ENCODE results near the gene KRTAP4-4. TPM values are rescaled to one million over a fixed set of nuclear protein-coding genes. Genes with fewer than 3 reads are reported as not detected.

The KRTAP4-4 gene
- not detected in 2 replicates for total RNA-seq

DNA sequence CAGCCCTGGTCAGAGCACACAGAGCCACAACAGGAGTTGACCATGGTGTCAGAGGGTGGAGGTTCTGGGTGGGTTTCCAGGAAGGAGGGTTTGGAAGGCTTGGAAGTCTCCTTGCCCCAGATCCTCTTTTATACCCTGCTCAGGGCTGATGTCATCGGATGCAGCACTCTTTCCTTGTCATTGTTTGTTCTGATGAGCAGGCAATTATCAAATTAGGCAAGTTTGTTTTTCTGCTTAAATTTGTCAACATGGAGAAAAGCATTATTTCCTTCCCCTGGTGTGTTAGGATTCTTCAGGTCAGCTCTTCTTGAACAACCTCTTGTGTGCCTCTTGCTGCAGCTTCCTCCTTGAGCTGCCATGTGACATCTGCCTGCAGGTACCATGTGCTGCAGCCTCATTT lies at the start of gene KRTAP4-4:
KRTAP4-4 (minus strand) TSS at position 101 of the 400 bp plus-strand sequence; CDS start at position 44, 57 bp downstream.

DNA sequence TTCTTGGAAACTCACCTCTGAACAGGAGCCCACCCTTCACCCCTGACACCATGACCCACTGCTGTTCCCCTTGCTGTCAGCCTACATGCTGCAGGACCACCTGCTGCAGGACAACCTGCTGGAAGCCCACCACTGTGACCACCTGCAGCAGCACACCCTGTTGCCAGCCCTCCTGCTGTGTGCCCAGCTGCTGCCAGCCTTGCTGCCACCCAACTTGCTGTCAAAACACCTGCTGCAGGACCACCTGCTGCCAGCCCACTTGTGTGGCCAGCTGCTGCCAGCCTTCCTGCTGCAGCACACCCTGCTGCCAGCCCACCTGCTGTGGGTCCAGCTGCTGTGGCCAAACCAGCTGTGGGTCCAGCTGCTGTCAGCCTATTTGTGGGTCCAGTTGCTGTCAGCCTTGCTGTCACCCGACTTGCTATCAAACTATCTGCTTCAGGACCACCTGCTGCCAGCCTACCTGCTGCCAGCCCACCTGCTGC lies 29.3 kb upstream of the KRTAP4-4 start, which contains the start of gene KRTAP9-1:
KRTAP9-1 (plus strand) TSS at position 51 of the 482 bp plus-strand sequence; CDS start at position 51, 0 bp downstream.

DNA sequence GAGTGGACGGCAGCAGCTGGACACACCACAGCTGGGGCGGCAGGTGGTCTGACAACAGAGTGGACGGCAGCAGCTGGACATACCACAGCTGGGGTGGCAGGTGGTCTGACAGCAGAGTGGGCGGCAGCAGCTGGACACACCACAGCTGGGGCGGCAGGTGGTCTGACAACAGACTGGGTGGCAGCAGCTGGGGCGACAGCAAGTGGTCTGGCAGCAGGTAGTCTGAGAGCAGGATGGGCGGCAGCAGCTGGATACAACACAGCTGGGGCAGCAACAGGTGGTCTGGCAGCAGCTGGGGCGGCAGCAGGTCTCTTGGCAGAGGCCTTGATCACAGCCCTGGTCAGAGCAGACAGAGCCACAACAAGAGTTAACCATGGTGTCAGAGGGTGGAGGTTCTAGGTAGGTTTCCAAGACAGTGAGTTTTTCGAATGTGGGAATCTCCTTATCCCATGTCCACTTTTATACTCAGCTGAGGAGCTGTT lies 24.0 kb upstream of the KRTAP4-4 start, which contains the start of gene KRTAP4-1:
KRTAP4-1 (minus strand) TSS at position 432 of the 482 bp plus-strand sequence; CDS start at position 375, 57 bp downstream.

DNA sequence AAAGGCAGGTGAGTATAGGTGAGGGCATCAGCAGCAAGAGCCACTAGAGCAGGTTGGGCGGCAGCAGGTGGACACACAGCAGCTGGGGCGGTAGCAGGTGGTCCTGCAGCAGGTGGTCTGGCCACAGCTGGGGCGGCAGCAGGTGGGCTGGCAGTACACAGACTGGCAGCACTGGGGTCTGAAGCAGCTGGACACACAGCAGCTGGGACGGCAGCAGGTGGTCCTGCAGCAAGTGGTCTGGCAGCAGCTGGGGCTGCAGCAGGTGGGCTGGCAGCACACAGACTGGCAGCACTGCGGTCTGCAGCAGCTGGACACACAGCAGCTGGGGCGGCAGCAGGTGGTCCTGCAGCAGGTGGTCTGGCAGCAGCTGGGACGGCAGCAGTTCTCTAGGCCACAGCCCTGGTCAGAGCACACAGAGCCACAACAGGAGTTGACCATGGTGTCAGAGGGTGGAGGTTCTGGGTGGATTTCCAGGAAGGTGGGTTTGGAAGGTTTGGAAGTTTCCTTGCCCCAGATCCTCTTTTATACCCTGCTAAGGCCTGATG lies 17.3 kb upstream of the KRTAP4-4 start, which contains the start of gene KRTAP4-2:
KRTAP4-2 (minus strand) TSS at position 495 of the 545 bp plus-strand sequence; CDS start at position 438, 57 bp downstream.

DNA sequence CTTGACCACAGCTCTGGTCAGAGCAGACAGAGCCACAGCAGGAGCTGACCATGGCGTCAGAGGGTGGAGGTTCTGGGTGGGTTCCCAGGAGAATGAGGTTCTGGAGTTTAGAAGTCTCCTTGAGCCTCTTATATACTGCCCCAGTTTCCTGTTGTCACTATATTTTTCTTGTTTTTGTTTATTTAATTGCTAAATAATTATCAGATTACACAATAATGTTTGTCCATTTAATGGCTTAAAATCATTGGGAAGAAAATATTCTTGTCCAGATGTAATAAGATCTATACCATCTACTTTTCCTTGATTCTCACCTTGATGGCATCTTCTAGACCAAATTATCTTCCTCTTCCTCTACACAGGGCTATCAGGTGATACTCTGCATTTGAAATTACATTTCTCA lies 7.6 kb upstream of the KRTAP4-4 start, which contains the start of gene KRTAP4-3:
KRTAP4-3 (minus strand) TSS at position 101 of the 400 bp plus-strand sequence; CDS start at position 52, 49 bp downstream.

DNA sequence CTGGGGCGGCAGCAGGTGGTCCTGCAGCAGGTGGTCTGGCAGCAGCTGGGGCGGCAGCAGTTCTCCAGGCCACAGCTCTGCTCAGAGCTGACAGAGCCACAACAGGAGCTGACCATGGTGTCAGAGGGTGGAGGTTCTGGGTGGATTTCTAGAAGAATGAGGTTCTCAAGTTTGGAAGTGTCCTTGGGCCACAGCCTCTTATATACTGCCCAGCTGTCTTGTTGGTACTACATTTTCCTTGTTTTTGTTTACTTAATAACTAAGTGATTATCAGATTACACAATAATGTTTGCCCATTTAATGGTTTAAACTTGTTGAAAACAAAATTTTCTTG lies 10.9 kb downstream of the KRTAP4-4 start, which contains the start of gene KRTAP4-5:
KRTAP4-5 (minus strand) TSS at position 174 of the 334 bp plus-strand sequence; CDS start at position 116, 58 bp downstream.

DNA sequence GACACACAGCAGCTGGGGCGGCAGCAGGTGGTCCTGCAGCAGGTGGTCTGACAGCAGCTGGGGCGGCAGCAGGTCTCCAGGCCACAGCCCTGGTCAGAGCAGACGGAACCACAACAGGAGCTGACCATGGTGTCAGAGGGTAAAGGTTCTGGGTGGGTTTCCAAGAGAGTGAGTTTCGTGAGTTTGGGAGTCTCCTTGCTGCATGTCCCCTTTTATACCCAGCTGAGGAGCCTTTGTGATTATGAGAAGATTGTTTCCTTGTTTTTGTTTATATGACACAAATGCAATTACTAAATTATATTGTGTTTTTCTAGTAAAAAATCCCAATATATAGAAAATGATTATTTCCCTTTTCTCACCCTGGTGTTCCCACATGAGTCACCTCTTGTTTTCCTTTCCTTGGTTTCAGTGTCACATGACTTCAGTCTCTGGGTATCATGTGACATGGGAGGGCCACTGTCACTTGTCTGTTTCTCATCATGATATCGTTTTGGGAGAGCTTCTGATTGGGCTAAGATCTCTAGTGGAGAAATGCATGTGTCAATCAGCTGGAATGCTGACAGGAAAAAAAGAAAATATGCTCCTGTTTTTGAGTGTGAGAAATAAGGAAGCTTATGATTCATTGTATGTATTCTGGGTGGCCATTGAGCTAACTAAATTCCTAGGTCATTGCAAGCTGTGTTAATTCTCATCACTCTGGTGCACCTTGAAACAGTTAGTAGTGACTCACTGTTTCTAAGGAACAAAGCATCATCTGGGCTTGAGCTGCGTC lies 20.0 kb downstream of the KRTAP4-4 start, which contains the start of gene KRTAP4-6:
KRTAP4-6 (minus strand) TSS at position 185 of the 772 bp plus-strand sequence; CDS start at position 128, 57 bp downstream.

DNA sequence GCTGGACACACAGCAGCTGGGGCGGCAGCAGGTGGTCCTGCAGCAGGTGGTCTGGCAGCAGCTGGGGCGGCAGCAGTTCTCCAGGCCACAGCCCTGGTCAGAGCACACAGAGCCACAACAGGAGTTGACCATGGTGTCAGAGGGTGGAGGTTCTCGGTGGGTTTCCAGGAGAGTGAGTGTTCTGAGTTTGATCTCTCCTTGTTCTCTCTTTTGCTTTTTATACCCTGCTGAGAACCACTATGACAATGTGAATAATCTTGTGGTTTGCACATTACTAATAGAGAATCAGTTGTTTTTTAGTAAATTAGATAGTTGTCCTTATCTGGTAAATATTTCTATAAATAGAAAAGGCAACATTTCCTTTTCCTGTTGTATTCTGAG lies 36.6 kb downstream of the KRTAP4-4 start, which contains the start of gene KRTAP4-12:
KRTAP4-12 (minus strand) TSS at position 192 of the 381 bp plus-strand sequence; CDS start at position 132, 60 bp downstream.

DNA sequence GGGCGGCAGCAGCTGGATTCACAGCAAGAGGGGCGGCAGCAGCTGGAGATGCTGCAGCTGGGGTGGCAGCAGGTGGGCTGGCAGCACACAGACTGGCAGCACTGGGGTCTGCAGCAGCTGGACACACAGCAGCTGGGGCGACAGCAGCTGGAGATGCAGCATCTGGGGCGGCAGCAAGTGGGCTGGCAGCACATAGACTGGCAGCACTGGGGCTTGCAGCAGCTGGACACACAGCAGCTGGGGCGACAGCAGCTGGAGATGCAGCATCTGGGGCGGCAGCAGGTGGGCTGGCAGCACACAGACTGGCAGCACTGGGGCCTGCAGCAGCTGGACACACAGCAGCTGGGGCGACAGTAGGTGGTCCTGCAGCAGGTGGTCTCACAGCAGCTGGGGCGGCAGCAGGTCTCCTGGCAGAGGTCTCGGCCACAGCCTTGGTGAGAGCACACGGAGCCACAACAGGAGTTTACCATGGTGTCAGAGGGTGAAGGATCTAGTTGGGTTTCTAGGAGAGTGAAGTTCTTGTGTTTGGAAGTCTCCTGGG lies 42.6 kb downstream of the KRTAP4-4 start, which contains the start of gene KRTAP4-11:
KRTAP4-11 (minus strand) TSS at position 528 of the 541 bp plus-strand sequence; CDS start at position 470, 58 bp downstream.

Other genes with a start within 250 kb of the KRTAP4-4 start
- gene KRT23, start 223.1 kb downstream of the KRTAP4-4 start, total RNA-seq, result not detected in 2 replicates
- not detected in 2 replicates for gene KRT39, start 193.8 kb downstream of the KRTAP4-4 start, total RNA-seq
- gene KRT40, start 176.4 kb downstream of the KRTAP4-4 start, total RNA-seq, result not detected in 2 replicates
- not detected in 2 replicates for gene KRTAP3-3, start 166.6 kb downstream of the KRTAP4-4 start, total RNA-seq
- not detected in 2 replicates for gene KRTAP3-2, start 160.8 kb downstream of the KRTAP4-4 start, total RNA-seq
- not detected in 2 replicates for gene KRTAP3-1, start 151.6 kb downstream of the KRTAP4-4 start, total RNA-seq
- gene KRTAP1-5, start 133.5 kb downstream of the KRTAP4-4 start, total RNA-seq, result not detected in 2 replicates
- gene KRTAP1-4, start 130.6 kb downstream of the KRTAP4-4 start, total RNA-seq, result not detected in 2 replicates
- not detected in 2 replicates for gene KRTAP1-3, start 125.9 kb downstream of the KRTAP4-4 start, total RNA-seq
- gene KRTAP1-1, start 119.3 kb downstream of the KRTAP4-4 start, total RNA-seq, result not detected in 2 replicates
- not detected in 2 replicates for gene KRTAP2-1, start 113.4 kb downstream of the KRTAP4-4 start, total RNA-seq
- not detected in 2 replicates for gene KRTAP2-2, start 105.5 kb downstream of the KRTAP4-4 start, total RNA-seq
- not detected in 2 replicates for gene KRTAP2-3, start 100.6 kb downstream of the KRTAP4-4 start, total RNA-seq
- not detected in 2 replicates for gene KRTAP2-4, start 94.9 kb downstream of the KRTAP4-4 start, total RNA-seq
- not detected in 2 replicates for gene KRTAP4-7, start 76.6 kb downstream of the KRTAP4-4 start, total RNA-seq
- not detected in 2 replicates for gene KRTAP4-8, start 62.6 kb downstream of the KRTAP4-4 start, total RNA-seq
- gene KRTAP4-16, start 58.5 kb downstream of the KRTAP4-4 start, total RNA-seq, result not detected in 2 replicates
- not detected in 2 replicates for gene KRTAP4-9, start 55.4 kb downstream of the KRTAP4-4 start, total RNA-seq
- not detected in 2 replicates for gene KRTAP4-11, start 42.4 kb downstream of the KRTAP4-4 start, total RNA-seq
- gene KRTAP4-12, start 36.6 kb downstream of the KRTAP4-4 start, total RNA-seq, result not detected in 2 replicates
- not detected in 2 replicates for gene KRTAP4-6, start 20.2 kb downstream of the KRTAP4-4 start, total RNA-seq
- not detected in 2 replicates for gene KRTAP4-5, start 10.9 kb downstream of the KRTAP4-4 start, total RNA-seq
- gene KRTAP4-3, start 7.5 kb upstream of the KRTAP4-4 start, total RNA-seq, result not detected in 2 replicates
- not detected in 2 replicates for gene KRTAP4-2, start 17.5 kb upstream of the KRTAP4-4 start, total RNA-seq
- gene KRTAP4-1, start 24.2 kb upstream of the KRTAP4-4 start, total RNA-seq, result not detected in 2 replicates
- not detected in 2 replicates for gene KRTAP9-1, start 29.1 kb upstream of the KRTAP4-4 start, total RNA-seq
- gene KRTAP9-2, start 65.9 kb upstream of the KRTAP4-4 start, total RNA-seq, result not detected in 2 replicates
- gene KRTAP9-3, start 71.7 kb upstream of the KRTAP4-4 start, total RNA-seq, result not detected in 2 replicates
- not detected in 2 replicates for gene KRTAP9-8, start 77.3 kb upstream of the KRTAP4-4 start, total RNA-seq
- gene KRTAP9-4, start 88.9 kb upstream of the KRTAP4-4 start, total RNA-seq, result not detected in 2 replicates
- not detected in 2 replicates for gene KRTAP9-9, start 94.6 kb upstream of the KRTAP4-4 start, total RNA-seq
- not detected in 2 replicates for gene KRTAP9-6, start 104.6 kb upstream of the KRTAP4-4 start, total RNA-seq
- not detected in 2 replicates for gene KRTAP9-7, start 115.0 kb upstream of the KRTAP4-4 start, total RNA-seq
- gene KRTAP29-1, start 142.1 kb upstream of the KRTAP4-4 start, total RNA-seq, result not detected in 2 replicates
- gene KRTAP16-1, start 148.6 kb upstream of the KRTAP4-4 start, total RNA-seq, result not detected in 2 replicates
- gene KRTAP17-1, start 155.0 kb upstream of the KRTAP4-4 start, total RNA-seq, result not detected in 2 replicates
- gene KRT33A, start 190.1 kb upstream of the KRTAP4-4 start, total RNA-seq, result not detected in 2 replicates
- gene KRT33B, start 209.1 kb upstream of the KRTAP4-4 start, total RNA-seq, result not detected in 2 replicates
- not detected in 2 replicates for gene KRT34, start 221.6 kb upstream of the KRTAP4-4 start, total RNA-seq
- gene KRT31, start 236.9 kb upstream of the KRTAP4-4 start, total RNA-seq, result not detected in 2 replicates